NOMO-1 (cell line): ENCODE measurements around the gene CCDC14.
"Not testable (repeated sequence)": the region's sequence is repeated elsewhere in the genome, so short reads cannot be mapped to it uniquely, and the experiment has no call there.

Experiments used
- DNase-seq, 2 experiments: peaks; one replicate each; lab custom pipeline; 2025; ENCODE audit not compliant: unreplicated experiment in 2 of 2; lab: John Stamatoyannopoulos, UW

The CCDC14 gene, protein sequence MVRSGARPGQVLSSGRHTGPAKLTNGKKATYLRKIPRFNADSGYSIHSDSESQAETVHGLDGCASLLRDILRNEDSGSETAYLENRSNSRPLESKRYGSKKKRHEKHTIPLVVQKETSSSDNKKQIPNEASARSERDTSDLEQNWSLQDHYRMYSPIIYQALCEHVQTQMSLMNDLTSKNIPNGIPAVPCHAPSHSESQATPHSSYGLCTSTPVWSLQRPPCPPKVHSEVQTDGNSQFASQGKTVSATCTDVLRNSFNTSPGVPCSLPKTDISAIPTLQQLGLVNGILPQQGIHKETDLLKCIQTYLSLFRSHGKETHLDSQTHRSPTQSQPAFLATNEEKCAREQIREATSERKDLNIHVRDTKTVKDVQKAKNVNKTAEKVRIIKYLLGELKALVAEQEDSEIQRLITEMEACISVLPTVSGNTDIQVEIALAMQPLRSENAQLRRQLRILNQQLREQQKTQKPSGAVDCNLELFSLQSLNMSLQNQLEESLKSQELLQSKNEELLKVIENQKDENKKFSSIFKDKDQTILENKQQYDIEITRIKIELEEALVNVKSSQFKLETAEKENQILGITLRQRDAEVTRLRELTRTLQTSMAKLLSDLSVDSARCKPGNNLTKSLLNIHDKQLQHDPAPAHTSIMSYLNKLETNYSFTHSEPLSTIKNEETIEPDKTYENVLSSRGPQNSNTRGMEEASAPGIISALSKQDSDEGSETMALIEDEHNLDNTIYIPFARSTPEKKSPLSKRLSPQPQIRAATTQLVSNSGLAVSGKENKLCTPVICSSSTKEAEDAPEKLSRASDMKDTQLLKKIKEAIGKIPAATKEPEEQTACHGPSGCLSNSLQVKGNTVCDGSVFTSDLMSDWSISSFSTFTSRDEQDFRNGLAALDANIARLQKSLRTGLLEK

DNA sequence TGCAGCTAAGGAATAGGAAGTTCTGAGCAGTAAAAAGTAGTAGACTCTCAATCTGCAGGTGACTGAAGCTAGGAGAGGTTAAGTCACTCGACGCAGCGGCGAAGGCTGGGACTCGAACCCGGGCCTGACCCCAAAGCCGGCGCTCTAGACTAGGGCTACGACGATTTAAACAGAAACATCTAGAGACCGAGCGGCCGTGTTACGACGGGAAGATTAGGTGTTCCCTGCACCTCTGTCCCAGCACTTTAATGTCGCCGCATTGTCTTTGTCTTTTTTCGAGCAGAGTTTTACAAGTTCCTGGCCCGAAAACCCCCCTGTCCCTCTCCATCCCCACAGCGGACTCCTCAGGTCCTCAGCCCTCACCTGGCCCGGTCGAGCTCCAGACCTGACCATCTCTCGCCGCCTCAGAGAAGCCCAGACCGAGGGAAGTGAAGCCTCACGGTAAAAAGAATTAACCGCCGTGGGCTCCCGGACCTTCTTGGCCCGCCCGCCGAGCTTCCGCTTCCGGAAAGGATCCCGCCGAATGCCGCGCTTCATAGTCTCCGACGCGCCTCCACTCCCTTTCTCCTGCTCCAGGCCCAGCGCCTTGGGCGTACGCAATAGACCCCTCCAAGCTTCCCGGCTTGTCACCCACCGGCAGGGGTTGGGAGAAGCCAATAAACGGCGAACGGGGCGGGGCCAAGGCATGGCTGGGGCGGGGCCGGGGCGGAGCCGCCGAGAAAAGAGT, at the start of gene CCDC14:
TSS of gene CCDC14 (minus strand) at position 449 of the 727 bp plus-strand sequence. CDS start at position 393, 56 bp downstream.
- DNase-seq: peak; percentile 90 to 94

DNA sequence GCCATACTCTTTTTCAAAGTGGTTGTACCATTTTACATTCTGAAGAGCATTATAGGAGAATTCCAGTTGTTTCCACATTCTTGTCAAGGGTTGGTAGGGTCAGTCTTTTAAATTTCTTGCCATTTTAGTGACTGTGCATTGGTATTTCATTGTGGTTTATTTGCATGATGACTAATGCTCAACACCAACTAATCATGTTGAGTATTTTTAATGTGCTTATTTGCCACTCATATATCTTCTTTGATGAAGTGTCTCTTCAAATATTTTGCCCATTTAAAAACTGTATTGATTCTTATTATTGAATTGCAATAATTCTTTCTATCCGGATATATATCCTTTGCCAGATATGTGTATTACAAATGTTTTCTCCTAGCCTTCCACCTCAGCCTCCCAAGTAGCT, 47.3 kb upstream of the CCDC14 start:
- not testable (repeated sequence) for DNase-seq

DNA sequence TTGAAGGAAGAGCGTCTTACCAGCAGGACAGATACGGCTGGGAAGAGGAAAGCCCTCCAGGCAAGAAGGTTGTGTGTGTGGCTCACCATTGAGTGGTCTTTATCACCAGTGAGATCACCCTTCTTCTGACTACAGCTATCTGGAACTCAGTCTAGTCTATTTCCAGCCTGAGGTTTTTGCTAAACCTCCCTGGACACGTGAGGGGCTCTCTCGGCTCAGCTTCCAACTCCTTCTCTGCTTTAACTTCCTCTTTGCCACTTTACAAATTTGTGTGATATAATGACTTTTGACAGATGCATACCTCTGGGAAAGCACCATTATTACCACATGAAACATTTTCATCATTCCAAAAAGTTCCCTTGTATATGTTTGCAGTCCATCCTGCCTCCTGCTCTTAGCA, 46.2 kb upstream of the CCDC14 start:
- peak; percentile 2 to 31 for DNase-seq

DNA sequence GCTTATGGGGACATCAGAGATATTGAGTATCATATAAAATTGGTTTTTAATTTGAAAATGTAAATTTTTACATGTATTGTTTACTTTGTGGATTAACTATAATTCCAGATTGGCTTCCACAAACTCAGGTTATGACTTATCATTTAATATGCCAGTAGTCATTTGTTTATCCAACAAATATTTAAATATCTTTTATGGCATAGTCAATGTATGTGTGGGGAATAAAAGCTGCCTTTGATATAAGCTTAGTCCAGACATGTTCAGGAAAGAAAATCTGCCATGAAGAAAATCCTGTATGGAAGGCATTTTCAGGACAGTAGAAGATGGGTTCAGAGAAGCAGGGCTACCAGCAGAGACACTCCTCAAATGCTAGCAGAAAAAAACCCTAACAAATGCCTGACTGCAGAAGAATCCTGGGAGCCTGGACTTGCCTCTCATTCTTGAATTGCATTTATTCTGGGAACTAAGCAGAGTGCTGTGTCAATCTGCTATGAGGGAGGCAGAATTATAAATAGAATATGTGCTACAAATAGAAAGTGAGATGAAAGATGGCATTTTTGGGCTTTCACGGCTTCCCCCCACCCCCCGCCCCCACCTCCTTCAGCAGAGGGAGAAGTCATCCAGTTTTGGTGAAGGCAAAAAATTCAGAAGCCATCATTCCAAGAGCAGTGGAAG, 41.5 kb upstream of the CCDC14 start:
- not testable (repeated sequence) for DNase-seq

DNA sequence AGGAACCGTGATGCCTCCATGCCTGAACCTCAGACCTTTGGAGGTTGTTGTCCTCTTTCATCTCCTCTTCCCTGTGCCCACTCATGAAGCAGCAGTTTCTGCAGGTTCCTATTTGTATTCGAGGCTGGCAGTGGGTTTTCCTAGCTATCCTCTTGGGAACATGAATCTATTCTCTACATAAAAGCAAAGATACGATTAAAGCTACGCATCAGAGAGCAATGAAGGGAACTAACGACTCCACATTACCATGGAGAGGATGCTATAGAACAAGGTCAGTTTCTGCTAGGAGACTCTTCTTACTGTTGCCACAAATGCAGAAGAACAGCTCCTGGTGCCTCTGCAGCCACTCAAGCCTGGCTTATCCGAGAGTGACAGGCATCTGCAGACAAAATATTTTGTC, 40.3 kb upstream of the CCDC14 start:
- not testable (repeated sequence) for DNase-seq

DNA sequence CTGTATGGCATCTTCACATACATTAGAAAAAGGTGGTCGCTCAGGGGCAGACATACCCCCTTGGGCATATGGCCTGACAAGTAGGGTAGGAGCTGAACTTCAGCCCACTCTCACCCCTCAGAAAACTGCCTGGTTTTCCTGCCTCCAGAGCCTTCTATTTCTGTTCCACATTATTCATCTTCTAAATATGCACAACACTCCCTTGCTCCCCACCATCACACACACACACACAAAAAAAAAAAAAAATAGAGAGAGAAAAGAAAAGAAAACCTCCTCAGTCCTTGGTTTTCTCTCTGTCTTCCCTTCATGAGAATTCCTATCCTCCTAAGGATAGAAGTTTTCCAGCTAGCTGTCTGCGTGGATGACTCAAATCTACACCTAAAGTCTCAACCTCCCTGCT, 36.5 kb upstream of the CCDC14 start:
- DNase-seq: no peak

DNA sequence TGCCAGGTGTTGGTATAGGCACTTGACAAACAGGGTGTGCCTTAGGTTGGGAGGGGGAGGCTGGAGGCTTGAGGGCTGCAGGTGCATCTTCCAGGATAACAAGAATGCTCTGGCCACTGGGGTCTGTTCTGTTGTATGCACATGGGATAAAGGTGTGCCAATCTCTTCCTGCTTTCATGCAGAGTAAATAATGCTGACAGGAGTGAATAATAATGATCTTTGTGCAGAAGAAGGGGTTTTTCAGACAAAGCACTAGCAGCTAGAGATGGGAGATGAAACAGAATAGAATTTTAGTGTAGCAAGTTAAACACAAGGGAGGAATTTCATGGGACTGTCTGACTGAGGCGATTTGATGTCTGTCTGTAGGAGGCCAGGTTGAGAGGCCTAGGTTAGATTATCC, 32.8 kb upstream of the CCDC14 start:
- DNase-seq: no peak

DNA sequence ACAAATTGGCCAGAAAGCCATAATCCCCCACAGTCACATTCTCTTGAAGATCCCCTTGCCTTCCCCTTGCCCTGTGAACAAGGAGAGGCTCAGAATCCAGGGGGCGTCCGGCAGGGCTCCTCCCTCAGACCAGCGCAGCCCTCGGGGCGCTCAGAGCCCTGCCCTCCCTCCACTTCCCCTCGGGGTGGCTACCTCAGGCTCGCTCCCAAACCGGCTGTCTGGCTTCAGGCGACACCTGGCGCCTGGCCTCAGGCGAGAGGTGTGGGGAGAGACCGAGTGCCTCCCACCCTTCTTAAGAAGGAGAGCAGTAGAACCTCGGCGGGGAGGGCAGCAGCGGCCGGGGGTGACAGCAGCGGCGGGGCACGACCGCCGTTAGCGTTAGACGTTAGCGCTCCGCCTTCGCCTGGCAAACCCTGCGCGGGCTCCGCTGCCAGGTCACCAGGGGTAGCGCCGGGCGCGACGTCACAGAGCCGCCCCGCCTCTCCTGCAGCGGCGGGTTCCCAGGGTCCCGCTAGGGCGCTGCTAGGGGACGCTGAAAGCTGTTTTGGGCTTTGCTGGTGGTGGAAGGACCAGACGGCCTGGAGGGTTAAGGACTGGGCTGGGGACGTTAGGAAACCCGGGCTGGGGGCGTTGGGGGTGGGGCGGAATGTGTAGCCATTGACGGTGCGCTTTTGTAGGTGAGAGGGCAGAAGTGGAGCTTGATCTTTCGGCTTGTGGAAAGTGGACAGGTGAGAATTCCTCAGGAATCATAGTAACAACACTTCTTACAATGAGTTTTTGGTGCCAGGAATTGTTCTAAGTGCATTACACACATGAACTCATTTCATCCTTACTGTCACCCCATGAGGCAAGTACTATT, 30.9 kb upstream of the CCDC14 start, which contains the start of gene ROPN1:
TSS of gene ROPN1 (minus strand) at position 395 of the 859 bp plus-strand sequence. CDS start 11,643 bp downstream, outside the sequence.
- DNase-seq: not testable (repeated sequence)

DNA sequence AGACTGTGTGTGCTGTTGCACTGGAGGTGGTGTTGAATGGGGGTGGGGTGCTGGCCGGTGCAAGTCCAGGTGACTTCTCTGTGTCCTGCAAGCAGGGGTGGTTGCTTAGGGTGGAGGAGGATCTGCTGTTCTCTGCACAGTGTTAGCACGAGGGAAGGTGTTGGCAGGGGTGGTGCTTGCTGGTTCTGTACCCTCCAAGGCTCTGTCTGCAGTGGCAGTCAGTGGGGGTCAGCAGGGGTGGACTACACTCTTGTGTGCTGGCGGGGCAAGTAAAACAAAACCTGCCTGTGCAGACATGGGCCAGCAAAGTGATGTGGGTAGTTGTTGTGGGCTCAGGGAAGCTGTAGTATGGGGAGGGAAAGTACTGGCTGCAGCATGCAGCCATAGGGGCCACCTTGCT, 25.4 kb upstream of the CCDC14 start:
- DNase-seq: no peak

DNA sequence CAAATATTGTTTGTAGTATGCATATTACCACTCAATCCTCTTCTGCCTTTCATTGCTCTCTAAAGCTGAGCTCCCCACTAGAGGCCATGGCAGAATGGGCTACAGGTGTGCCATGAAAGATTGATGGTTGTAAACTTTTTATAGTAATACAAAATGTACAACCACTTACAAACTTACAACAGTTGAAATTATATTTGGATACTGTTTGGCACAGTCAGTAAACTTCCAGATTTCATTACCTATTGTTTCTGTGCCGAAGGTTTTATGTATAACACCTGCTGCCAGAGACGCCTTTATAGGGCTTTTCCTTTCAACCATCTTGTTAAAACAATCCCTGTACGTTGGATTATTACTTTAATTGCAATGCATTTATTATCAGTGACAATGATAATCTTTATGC, 23.9 kb upstream of the CCDC14 start:
- DNase-seq: no peak

DNA sequence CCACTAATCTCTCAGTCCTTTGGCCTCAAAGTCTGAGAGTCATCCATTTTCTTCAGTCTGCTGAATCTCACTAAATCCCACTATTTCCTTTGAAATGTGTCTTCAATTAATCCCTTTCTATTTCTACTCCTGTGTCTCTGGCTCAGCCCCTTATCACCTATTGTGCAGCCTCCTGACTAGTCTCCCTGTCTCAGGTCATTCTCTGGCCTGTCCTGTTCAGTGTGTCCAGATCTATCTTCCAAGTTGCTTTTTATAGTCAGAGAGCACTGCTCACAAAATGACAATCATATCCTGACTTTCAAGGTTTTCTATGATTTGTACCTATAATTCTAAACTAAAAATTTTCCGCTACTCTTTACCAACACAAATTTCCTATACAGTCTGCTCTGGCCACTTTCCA, 23.3 kb upstream of the CCDC14 start:
- no peak for DNase-seq

DNA sequence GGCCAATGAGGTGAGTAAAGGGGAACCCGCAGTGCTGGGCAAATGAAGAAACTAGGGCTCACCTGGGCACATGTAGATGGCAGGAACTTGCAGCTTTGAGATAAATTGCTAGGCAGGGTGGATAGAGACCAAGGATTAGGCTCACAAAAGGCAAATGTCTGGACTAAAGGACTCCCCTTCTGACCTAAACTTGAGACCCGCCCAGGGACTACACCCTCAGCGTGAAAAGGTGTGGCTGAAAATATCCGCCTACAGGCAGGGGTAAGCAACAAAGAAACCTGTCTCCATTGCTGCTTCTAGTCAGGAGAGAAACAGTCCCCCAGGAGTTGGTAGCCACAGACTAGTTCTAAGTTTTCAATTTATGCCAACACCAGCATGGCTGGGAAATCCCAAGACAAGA, 20.3 kb upstream of the CCDC14 start:
- DNase-seq: not testable (repeated sequence)

DNA sequence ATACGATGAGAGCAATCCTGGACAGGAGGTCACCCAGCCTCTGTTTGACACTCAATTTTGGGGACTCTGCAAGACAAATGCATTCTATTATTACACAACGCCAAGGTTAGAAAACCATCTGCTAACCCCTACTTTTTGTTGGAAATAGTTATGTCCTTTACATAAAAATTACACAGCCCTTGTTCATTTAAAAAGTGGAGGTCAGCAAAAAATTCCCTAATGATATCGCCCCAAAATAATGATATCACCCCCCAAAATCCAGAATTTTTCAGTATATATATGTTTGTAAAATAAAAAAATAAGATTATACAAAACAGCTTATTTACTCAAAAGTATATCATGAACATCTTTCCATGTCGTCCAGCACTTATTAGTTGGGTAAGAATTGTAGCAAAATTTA, 19.5 kb upstream of the CCDC14 start:
- DNase-seq: no peak

DNA sequence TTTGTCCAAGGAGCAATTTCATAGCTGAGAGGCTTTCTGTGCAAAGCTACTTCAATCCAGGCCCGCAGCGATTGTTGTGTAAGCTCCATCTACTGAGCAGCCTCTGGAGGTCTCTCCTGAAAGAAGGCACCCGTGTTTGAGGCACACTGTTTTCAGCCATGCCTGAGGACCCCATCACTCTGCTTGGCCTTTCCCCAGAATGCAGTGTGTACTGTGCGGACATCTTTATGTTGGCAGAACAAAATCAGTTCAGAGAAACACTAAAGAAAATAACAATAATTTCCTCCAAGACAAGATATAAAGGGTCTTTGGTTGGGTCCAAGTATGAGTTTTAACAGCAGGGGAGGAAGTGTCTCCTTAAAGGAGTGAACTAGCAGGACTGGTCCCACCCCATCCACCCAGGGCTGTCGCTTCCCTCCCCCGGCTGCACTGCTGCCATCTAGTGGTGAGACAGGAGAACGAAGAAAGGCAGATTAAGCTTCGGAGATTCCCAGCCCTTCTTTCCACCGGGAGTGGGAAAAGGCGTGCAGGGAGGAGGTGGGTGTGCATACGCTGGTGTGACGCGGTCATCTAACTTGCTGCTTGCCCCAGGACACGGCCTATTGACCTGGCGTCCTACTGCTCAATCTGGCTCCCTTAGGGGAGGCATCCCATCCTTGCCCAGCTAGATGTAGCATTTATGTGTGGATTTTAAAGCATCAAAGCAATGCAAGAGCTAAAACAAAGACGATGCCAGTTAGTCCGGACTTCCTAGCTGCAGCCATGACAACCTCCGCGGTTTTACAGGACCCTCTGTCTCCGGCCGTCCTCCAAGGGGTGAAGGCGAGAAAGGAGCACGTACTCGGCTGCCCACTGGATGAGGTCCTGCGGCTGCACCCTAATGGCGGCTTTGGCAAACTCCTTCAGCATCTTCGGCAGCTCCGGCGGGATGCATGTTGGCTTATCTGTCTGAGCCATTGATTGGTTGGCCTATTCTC, 18.8 kb upstream of the CCDC14 start:
- DNase-seq: not testable (repeated sequence)

DNA sequence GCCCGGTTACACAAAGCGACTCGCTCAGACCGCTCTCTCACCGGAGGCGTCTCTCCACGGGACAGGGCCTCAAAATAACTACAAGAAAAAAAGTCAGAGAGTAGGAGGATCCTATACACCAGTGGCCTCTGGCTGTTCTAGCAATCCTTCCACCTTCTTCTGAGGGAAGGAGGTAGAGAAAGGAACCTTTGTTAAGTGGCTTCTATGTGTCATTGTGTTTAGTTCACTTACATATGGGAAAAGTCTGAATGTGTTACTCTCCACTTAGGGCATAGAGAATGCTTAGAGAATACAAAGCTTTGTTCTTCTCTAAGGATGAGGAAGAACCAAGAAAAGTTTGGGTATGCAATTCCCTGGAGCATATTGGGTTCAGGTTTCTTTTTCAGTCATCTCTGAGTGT, 15.9 kb upstream of the CCDC14 start:
- DNase-seq: not testable (repeated sequence)

DNA sequence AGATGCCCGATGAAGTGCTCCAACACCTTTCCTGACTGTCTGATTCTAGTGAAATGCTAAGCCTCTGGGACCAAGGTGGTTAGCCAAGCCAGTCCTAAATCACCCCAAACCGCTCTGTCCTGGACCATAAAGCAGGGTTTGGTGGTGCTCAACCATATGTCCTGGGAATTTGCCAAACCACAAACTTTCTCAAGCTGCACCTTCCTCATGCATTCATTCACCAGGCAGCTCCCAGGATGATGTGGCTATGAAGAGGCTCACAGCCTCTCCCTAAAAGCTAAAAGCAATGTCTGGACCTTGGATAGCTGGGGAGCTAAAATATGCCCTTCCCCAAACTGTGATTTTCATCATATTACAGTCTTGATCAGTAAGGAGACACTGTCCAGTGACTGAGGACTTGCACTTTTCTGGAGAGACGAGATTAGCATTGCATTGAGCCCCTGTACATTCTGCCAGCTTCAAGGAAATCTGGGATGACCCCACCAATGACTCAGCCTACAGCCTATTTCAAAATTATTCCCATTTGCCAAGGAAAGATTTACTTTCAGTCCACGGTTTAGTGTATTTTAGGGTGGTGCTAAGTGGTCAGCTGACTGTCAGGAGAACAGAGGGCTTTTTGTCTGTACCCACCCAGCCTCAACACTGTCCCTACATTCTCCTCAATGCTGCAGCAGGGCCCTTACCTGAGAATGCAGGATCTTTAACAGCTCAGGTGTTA, 15.3 kb upstream of the CCDC14 start:
- not testable (repeated sequence) for DNase-seq

DNA sequence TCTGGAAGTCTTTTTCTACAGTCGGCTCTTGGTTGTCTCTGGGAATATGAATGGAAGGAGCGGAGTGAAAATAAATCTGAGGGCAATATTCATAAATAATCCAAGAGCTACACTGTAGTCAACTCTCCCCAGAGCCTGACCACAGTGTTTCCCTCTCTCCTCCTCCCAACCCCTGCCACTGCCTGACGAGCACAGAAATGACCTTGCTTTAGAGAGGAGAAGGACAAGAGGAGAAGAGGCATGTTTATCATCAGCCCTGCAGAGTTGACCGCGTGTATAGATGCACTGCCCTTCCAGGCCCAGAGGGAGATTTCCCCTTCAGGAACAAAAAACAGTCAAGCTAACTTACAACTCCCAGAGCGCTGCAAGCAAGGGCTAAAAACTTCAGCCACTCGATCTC, 14.0 kb upstream of the CCDC14 start:
- not testable (repeated sequence) for DNase-seq

DNA sequence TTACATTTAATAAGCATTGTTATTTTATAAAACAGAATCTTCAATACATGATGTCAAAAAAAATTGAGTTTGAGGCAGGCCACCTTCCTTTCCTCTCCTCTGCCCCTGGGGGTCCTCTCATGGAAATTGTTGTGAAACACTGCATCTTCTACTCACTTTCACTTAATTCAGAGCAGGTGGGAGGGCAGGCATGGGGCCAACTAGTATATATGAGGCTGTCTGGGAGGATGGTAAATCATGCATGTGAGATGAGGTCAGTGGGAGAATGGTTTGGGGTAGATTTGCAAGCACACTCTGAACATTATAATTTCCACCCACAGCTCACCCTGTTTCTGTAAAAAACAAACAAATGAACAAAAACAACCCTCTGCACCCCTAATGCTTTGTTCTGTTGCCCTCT, 10.4 kb upstream of the CCDC14 start:
- no peak for DNase-seq
